H1 (cell line): Measurements from ENCODE around the gene ARMC3. TPM values are rescaled to one million over a fixed set of nuclear protein-coding genes. Genes with fewer than 3 reads are reported as not detected.

ENCODE experiments used
- CTCF ChIA-PET: fragments of 300-600 bp; sonication (Branson Sonifier 250); formaldehyde crosslinking; loops from one replicate; lab custom pipeline; 2021; ENCODE audit not compliant: partially characterized antibody; lab: Charles Lee
- POLR2A ChIA-PET: fragments of 300-600 bp; sonication (Branson Sonifier 250); formaldehyde crosslinking; loops from one replicate; lab custom pipeline; 2021; ENCODE audit warnings: inconsistent platforms; ENCODE audit not compliant: partially characterized antibody; lab: Charles Lee
- DNase-seq, 2 experiments: peaks; one replicate each; pipeline versions ENCODE4 v3.0.0 to v3.0.0-alpha.2; 2010 to 2022; ENCODE audit warnings: low spot score in 2 of 2, low read depth in 1 of 2, mixed read lengths in 1 of 2
- FAIRE-seq: peaks from 2 replicates; lab custom pipeline; 2011; peaks lifted over from hg19 to GRCh38; lab: Jason Lieb, UNC
- H2AFZ ChIP-seq: 2 replicates; pipeline ENCODE4 v1.8.1; 2012; ENCODE audit warnings: low read length, inconsistent platforms
- H2AK5ac ChIP-seq: 2 replicates; pipeline ENCODE4 v1.6.1; 2013; ENCODE audit warnings: low read depth, low read length
- H2BK120ac ChIP-seq: replicated peaks from 2 replicates; pipeline ENCODE3; 2013; ENCODE audit warnings: low read depth, low read length, inconsistent platforms
- H2BK12ac ChIP-seq: 2 replicates; pipeline ENCODE4 v1.6.1; 2013; ENCODE audit warnings: low read depth, low read length
- H2BK15ac ChIP-seq: 2 replicates; pipeline ENCODE4 v1.6.1; 2013; ENCODE audit warnings: low read length
- H2BK20ac ChIP-seq: 2 replicates; pipeline ENCODE4 v1.6.1; 2013; ENCODE audit warnings: low read length
- H2BK5ac ChIP-seq: 2 replicates; pipeline ENCODE4 v1.6.1; 2013; ENCODE audit warnings: low read depth, low read length
- H3K14ac ChIP-seq: 2 replicates; pipeline ENCODE4 v1.6.1; 2013; ENCODE audit warnings: inconsistent platforms; ENCODE audit not compliant: insufficient read length
- H3K18ac ChIP-seq: 2 replicates; pipeline ENCODE4 v1.6.1; 2013; ENCODE audit warnings: low read length; ENCODE audit errors: extremely low read depth
- H3K23ac ChIP-seq: 2 replicates; pipeline ENCODE4 v1.6.1; 2013; ENCODE audit warnings: inconsistent platforms; ENCODE audit not compliant: insufficient read length
- H3K23me2 ChIP-seq: 2 replicates; pipeline ENCODE4 v1.6.1; 2013; ENCODE audit warnings: low read depth, low read length
- H3K27ac ChIP-seq: 2 replicates; pipeline ENCODE4 v1.6.1; 2011; ENCODE audit warnings: low read depth, low read length, inconsistent platforms
- H3K27me3 ChIP-seq, 4 experiments: replicated peaks in 1 of 4; 1 replicate in 1 of 4; 2 replicates in 3 of 4; pipeline versions ENCODE4 v1.6.1 to v1.8.1; 2011 to 2013; ENCODE audit warnings: low read length in 3 of 4, mild to moderate bottlenecking in 3 of 4, inconsistent platforms in 2 of 4, mixed read lengths in 2 of 4, moderate library complexity in 1 of 4; ENCODE audit not compliant: control insufficient read depth in 3 of 4, insufficient read depth in 3 of 4; ENCODE audit errors: extremely low read depth in 1 of 4
- H3K36me3 ChIP-seq, 4 experiments: 2 replicates each; pipeline versions ENCODE4 v1.6.1 to v1.8.1; 2011 to 2013; ENCODE audit warnings: mild to moderate bottlenecking in 4 of 4, low read length in 3 of 4, moderate library complexity in 2 of 4, control low read depth in 1 of 4, inconsistent platforms in 1 of 4; ENCODE audit not compliant: insufficient read depth in 4 of 4, control insufficient read depth in 2 of 4
- H3K4ac ChIP-seq: replicated peaks from 2 replicates; pipeline ENCODE3; 2013; ENCODE audit warnings: low read length, low read depth, mixed read lengths, inconsistent platforms; ENCODE audit not compliant: insufficient read length
- H3K4me1 ChIP-seq, 4 experiments: replicated peaks in 1 of 4; 1 replicate in 1 of 4; 2 replicates in 3 of 4; pipeline versions ENCODE4 v1.6.1 to v1.8.1; 2011 to 2013; ENCODE audit warnings: low read length in 3 of 4, inconsistent platforms in 2 of 4, mixed read lengths in 1 of 4; ENCODE audit not compliant: insufficient read depth in 4 of 4, control insufficient read depth in 3 of 4
- H3K4me2 ChIP-seq, 2 experiments: 2 replicates each; pipeline versions ENCODE4 v1.6.1 to v1.8.1; 2011 to 2013; ENCODE audit warnings: low read depth in 2 of 2, low read length in 2 of 2, control low read depth in 1 of 2, inconsistent platforms in 1 of 2, mild to moderate bottlenecking in 1 of 2; ENCODE audit not compliant: insufficient read depth in 1 of 2
- H3K4me3 ChIP-seq, 4 experiments: fragments of 200-600, 300-600 bp in 1 of 4; sonication (generic), shearing (Covaris generic), sonication (Bioruptor Twin) in 1 of 4; 2 replicates each; pipeline versions ENCODE4 v1.5.1 to v1.8.1; 2011 to 2016; ENCODE audit warnings: low read length in 4 of 4, low read depth in 3 of 4, control low read depth in 2 of 4, inconsistent platforms in 2 of 4, mild to moderate bottlenecking in 2 of 4, mixed read lengths in 1 of 4, moderate library complexity in 1 of 4; ENCODE audit not compliant: insufficient read depth in 2 of 4; ENCODE audit errors: extremely low read depth in 1 of 4
- H3K56ac ChIP-seq: replicated peaks from 2 replicates; pipeline ENCODE3; 2013; ENCODE audit warnings: low read depth, mild to moderate bottlenecking, mixed read lengths, low read length, inconsistent platforms; ENCODE audit not compliant: insufficient read length
- H3K79me1 ChIP-seq: 2 replicates; pipeline ENCODE4 v1.6.1; 2013; ENCODE audit warnings: low read depth, low read length, control low read depth
- H3K79me2 ChIP-seq, 2 experiments: 2 replicates each; pipeline versions ENCODE4 v1.6.1 to v1.8.1; 2012 to 2013; ENCODE audit warnings: low read length in 2 of 2, mild to moderate bottlenecking in 2 of 2, inconsistent platforms in 1 of 2; ENCODE audit not compliant: insufficient read depth in 2 of 2, control insufficient read depth in 1 of 2
- H3K9ac ChIP-seq, 4 experiments: replicated peaks in 1 of 4; 1 replicate in 1 of 4; 2 replicates in 3 of 4; pipeline versions ENCODE4 v1.6.1 to v1.8.1; 2011 to 2013; ENCODE audit warnings: low read depth in 3 of 4, low read length in 3 of 4, control low read depth in 2 of 4, mild to moderate bottlenecking in 2 of 4, moderate library complexity in 2 of 4, inconsistent platforms in 1 of 4; ENCODE audit errors: extremely low read depth in 1 of 4
- H3K9me3 ChIP-seq, 2 experiments: 2 replicates each; pipeline versions ENCODE4 v1.6.1 to v1.8.1; 2012 to 2013; ENCODE audit warnings: mild to moderate bottlenecking in 2 of 2, moderate library complexity in 2 of 2, control low read depth in 1 of 2, inconsistent platforms in 1 of 2, low read depth in 1 of 2, low read length in 1 of 2, mixed read lengths in 1 of 2; ENCODE audit not compliant: insufficient read depth in 2 of 2
- H4K20me1 ChIP-seq, 2 experiments: replicated peaks in 1 of 2; 2 replicates each; pipeline versions ENCODE3 to v1.8.1; 2011 to 2013; ENCODE audit warnings: inconsistent platforms in 2 of 2, low read length in 2 of 2, mild to moderate bottlenecking in 1 of 2; ENCODE audit not compliant: insufficient read depth in 2 of 2, control insufficient read depth in 1 of 2
- H4K5ac ChIP-seq: 2 replicates; pipeline ENCODE4 v1.6.1; 2013; ENCODE audit warnings: low read length, low read depth, mixed read lengths, inconsistent platforms; ENCODE audit not compliant: insufficient read length
- H4K8ac ChIP-seq: 2 replicates; pipeline ENCODE4 v1.8.0; 2013; ENCODE audit warnings: mild to moderate bottlenecking, moderate library complexity, low read length, inconsistent platforms; ENCODE audit not compliant: insufficient read depth; ENCODE audit errors: extremely low read depth
- H4K91ac ChIP-seq: replicated peaks from 2 replicates; pipeline ENCODE3; 2013; ENCODE audit warnings: low read length, mixed read lengths, inconsistent platforms; ENCODE audit not compliant: insufficient read length
- ASH2L ChIP-seq: fragments of 200-600, 300-600 bp; sonication (generic); IDR thresholded peaks from one replicate; pipeline ENCODE4 v1.7.1; 2017; ENCODE audit warnings: low read length
- BACH1 ChIP-seq: IDR thresholded peaks from 2 replicates; pipeline ENCODE4 v1.6.1; 2012; ENCODE audit warnings: low read length, improper control_type of control experiment
- CHD2 ChIP-seq: IDR thresholded peaks from 2 replicates; pipeline ENCODE4 v1.6.1; 2012; ENCODE audit warnings: low read length, improper control_type of control experiment
- EP300 ChIP-seq, 2 experiments: IDR thresholded peaks; 1 replicate in 1 of 2; 2 replicates in 1 of 2; pipeline ENCODE4 v1.6.1; 2011 to 2012; ENCODE audit warnings: low read depth in 2 of 2, low read length in 2 of 2, mild to moderate bottlenecking in 2 of 2, borderline replicate concordance in 1 of 2, inconsistent platforms in 1 of 2, moderate library complexity in 1 of 2
- GTF2F1 ChIP-seq: IDR thresholded peaks from 2 replicates; pipeline ENCODE4 v1.6.1; 2012; ENCODE audit warnings: low read depth, low read length, improper control_type of control experiment, borderline replicate concordance
- PHF8 ChIP-seq: fragments of 200-600 bp; sonication (generic); conservative IDR thresholded peaks from 2 replicates; pipeline ENCODE4 v1.7.1; 2012; ENCODE audit warnings: low read depth, mild to moderate bottlenecking, inconsistent platforms, low read length, moderate library complexity
- POLR2A ChIP-seq, 2 experiments: IDR thresholded peaks; 1 replicate in 1 of 2; 2 replicates in 1 of 2; pipeline ENCODE4 v1.6.1; 2011; ENCODE audit warnings: low read depth in 2 of 2, low read length in 2 of 2, mild to moderate bottlenecking in 2 of 2; ENCODE audit errors: control extremely low read depth in 1 of 2
- POLR2AphosphoS5 ChIP-seq: IDR thresholded peaks from 2 replicates; pipeline ENCODE4 v1.6.1; 2011; ENCODE audit warnings: low read depth, low read length
- RFX5 ChIP-seq: IDR thresholded peaks from 2 replicates; pipeline ENCODE4 v1.6.1; 2011; ENCODE audit warnings: low read depth, low read length, improper control_type of control experiment, borderline replicate concordance
- RNF2 ChIP-seq: fragments of 200-900, 300-1000 bp; sonication (generic); IDR thresholded peaks from 2 replicates; pipeline ENCODE4 v1.7.1; 2016; ENCODE audit warnings: borderline replicate concordance, low read depth, mild to moderate bottlenecking, antibody characterized with exemption, low read length; ENCODE audit not compliant: poor library complexity, severe bottlenecking; ENCODE audit errors: missing control alignments
- SIRT6 ChIP-seq: IDR thresholded peaks from one replicate; pipeline ENCODE4 v1.7.1; 2012; ENCODE audit warnings: low read length, inconsistent platforms
- WGBS, 2 experiments: shearing (Covaris generic) in 1 of 2; methylation state at CpG; one replicate each; pipeline versions ENCODE4 v1.1.6 to v1.1.7; 2013 to 2015; ENCODE audit warnings: low lambda C conversion rate in 2 of 2, mixed read lengths in 2 of 2, inconsistent platforms in 1 of 2, low coverage in 1 of 2, missing lambda C conversion rate in 1 of 2; ENCODE audit not compliant: insufficient replicate concordance in 2 of 2, insufficient coverage in 1 of 2, insufficient read length in 1 of 2; ENCODE audit errors: extremely low coverage in 1 of 2, missing lambda C conversion rate in 1 of 2; 5-methylcytosine and 5-hydroxymethylcytosine counted together
- polyA plus RNA-seq, 7 experiments: library from polyadenylated mRNA; depleted of rRNA in 3 of 7; stranded (reverse) in 5 of 7; unstranded in 2 of 7; fragments of >200 nt in 5 of 7; fragments of 200-250 nt in 2 of 7; gene quantifications; 1 replicate in 5 of 7; 2 replicates in 1 of 7; 4 replicates in 1 of 7; pipeline versions ENCODE4 v1.2.1 to v1.2.3, GENCODE V29; 2011 to 2013; ENCODE audit warnings: missing spikeins in 2 of 7, mixed read lengths in 2 of 7
- total RNA-seq: library from RNA; stranded (reverse); fragmentation: NEBNext Ultra II Directional; extraction: Animal tissue kit (Norgen Biotek cat#: 25700); gene quantifications from 2 replicates; pipeline ENCODE4 v1.2.1, GENCODE V29; 2021

Gene ARMC3
- total and polyA plus RNA-seq, 2 of the 8 experiments (the other 6 are each of a cell fraction or from before 2014, with no cell fraction given), result 0.15 TPM

GRCh38 chr10:22978918-22979317 lies 51.1 kb downstream of the ARMC3 start:
- CTCF ChIA-PET, result no interaction called here
- Histone ChIP-seq H3K9me3 (no peaks in the 10 kb centered on the region), H3K79me1 (no peaks in the 10 kb centered on the region), H2BK120ac (no peak overlapping the region), H3K9ac (no peak overlapping the region), H3K23ac (no peak overlapping the region), H3K4me2 (no peak overlapping the region), H3K4me3 (no peak overlapping the region), H2AFZ (no peak overlapping the region), H4K91ac (no peak overlapping the region), H3K14ac (no peak overlapping the region), H3K27ac (no peak overlapping the region), H4K8ac (no peak overlapping the region), H3K23me2 (no peaks in the 10 kb centered on the region; the same call in 1 of the 2 replicates), H4K5ac (no peak overlapping the region), H2BK5ac (no peak overlapping the region), H3K27me3 (no peaks in the 10 kb centered on the region), H3K4me1 (peaks cover 0 to 5% (median 3%) of the 10 kb centered on the region in 4 experiments; a peak in 4 of 7 replicates), H3K18ac (no peak overlapping the region), H3K4ac (no peak overlapping the region), H2AK5ac (no peak overlapping the region), H2BK12ac (no peak overlapping the region), H4K20me1 (no peaks in the 10 kb centered on the region), H3K36me3 (no peaks in the 10 kb centered on the region), H3K79me2 (no peaks in the 10 kb centered on the region), H2BK15ac (no peak overlapping the region), H2BK20ac (no peak overlapping the region), H3K56ac (no peak overlapping the region)
- DNase-seq (no peak), FAIRE-seq (peak; percentile 24)
- POLR2A ChIA-PET, result no interaction called here
- WGBS, 2 experiments, result 52% methylated on average over 1 of the region's 1 CpG; no CpG with 5 or more reads in 1 of the 2 experiments
- TF ChIP-seq CHD2 (no peak), SIRT6 (no peak), GTF2F1 (no peak), PHF8 (no peak), BACH1 (no peak), ASH2L (no peak), RFX5 (no peak), RNF2 (no peak), POLR2A (IDR thresholded peaks at IDR 0.05; ENCODE audit: control extremely low read depth in 1 of 2, low read depth in 2 of 2, low read length in 2 of 2) (no peak), EP300 (IDR thresholded peaks at IDR 0.05; ENCODE audit: borderline replicate concordance in 1 of 2, low read depth in 2 of 2, low read length in 2 of 2) (no peak), POLR2AphosphoS5 (no peak)
